Keratinocyte (primary cell): ENCODE data around the gene DSCAML1.

Source experiments
- CTCF ChIP-seq, 3 experiments: IDR thresholded peaks in 1 of 3; conservative IDR thresholded peaks in 1 of 3; optimal IDR thresholded peaks in 1 of 3; 2 replicates in 2 of 3; 3 replicates in 1 of 3; pipeline versions ENCODE3 to v1.5.1; 2011; ENCODE audit warnings: low read length in 3 of 3, mild to moderate bottlenecking in 3 of 3, moderate library complexity in 2 of 3, control low read depth in 1 of 3, inconsistent platforms in 1 of 3; ENCODE audit not compliant: insufficient read depth in 2 of 3; ENCODE audit errors: extremely low read depth in 1 of 3
- EZH2 ChIP-seq: IDR thresholded peaks from one replicate; pipeline ENCODE4 v1.6.1; 2012; ENCODE audit warnings: inconsistent platforms, mild to moderate bottlenecking, low read length, moderate library complexity

DNA sequence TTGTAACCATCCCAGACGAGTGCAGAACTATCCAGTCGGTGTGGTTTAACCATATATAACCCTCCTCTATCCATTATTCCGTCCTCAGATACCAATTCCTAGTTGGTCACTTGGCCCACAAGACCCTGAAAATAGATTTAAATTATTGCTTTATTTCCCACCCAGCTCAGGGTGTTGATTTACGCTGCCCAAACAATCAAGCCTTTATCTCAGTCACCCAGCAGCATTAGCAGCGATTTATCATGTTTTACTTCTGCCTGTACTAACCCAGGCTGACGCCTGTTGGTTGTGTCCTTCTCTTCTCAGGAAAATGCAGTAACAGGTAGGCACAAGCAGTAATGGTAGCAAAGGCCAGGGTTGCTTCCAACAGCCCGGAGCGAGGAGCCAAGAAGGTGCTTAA lies 81.2 kb downstream of the DSCAML1 start:
- TF ChIP-seq CTCF (optimal IDR thresholded peaks at IDR 0.05 in 1 of 3, IDR thresholded peaks at IDR 0.05 in 1 of 3, conservative IDR thresholded peaks at IDR 0.05 in 1 of 3; ENCODE audit: extremely low read depth in 1 of 3, insufficient read depth in 2 of 3, low read length in 3 of 3) (no peak), EZH2 (no peak)
